GM12874 (cell line): Measurements from ENCODE around the gene PRKX.

Experiments used
- CTCF ChIP-seq: IDR thresholded peaks from 2 replicates; pipeline ENCODE4 v1.5.1; 2011; ENCODE audit warnings: low read depth, mild to moderate bottlenecking, control low read depth, low read length, moderate library complexity; ENCODE audit not compliant: insufficient read depth

The PRKX gene

GRCh38 chrX:3631196-3631595 is 82.3 kb downstream of the PRKX start:
- TF ChIP-seq CTCF: no peak

- no peak for TF ChIP-seq CTCF
These were observed 85.9 kb downstream of the PRKX start for GRCh38 chrX:3627594-3627993.

- TF ChIP-seq CTCF: no peak
These were observed 92.0 kb downstream of the PRKX start for GRCh38 chrX:3621414-3621813.

- TF ChIP-seq CTCF: no peak
These were observed 103.6 kb downstream of the PRKX start for GRCh38 chrX:3609810-3610209.

- TF ChIP-seq CTCF: no peak
These were observed 110.3 kb downstream of the PRKX start for GRCh38 chrX:3603026-3603661.

- TF ChIP-seq CTCF: no peak
These were observed 113.5 kb downstream of the PRKX start for GRCh38 chrX:3599802-3600430.

GRCh38 chrX:3598709-3599108 is 114.7 kb downstream of the PRKX start:
- no peak for TF ChIP-seq CTCF
